ENCODE data around the gene EBF4.
A peak's percentile ranks its signal among the peaks of the same experiment; 100 is the strongest.

Gene EBF4

DNA sequence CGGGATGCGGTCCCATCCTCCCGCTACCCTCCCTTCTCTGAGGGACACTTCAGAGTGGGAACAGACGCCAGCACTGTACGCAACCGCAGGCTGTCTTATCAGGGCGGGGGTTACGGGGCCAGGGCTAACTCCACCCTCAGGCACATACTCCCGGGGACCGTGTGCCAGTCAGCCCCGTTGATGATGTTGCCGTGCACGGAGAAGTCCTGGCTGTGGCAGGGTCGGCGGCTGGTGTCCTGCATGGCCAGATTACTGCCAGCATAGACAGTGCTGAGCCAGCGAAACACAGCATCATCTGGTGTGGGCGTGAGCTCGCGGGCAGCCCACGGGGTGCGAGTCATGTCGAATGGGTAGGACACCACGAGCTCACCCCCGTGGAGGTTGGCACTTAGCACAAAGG is 102.9 kb downstream of the EBF4 start:
- DNase-seq (ENCODE audit: low read depth, low spot score): no peak
- peaks cover 30% of the 10 kb centered on the region for H3K36me3 ChIP-seq (ENCODE audit: control insufficient read depth, insufficient read depth, low read length)
- H3K4me1 ChIP-seq (ENCODE audit: control insufficient read depth, insufficient read depth, low read length): peaks cover 3% of the 10 kb centered on the region; the same call in 1 of the 2 replicates
- WGBS (ENCODE audit: insufficient coverage, insufficient read length): no CpG with 5 or more reads among the region's 24 CpGs
- H3K4me3 ChIP-seq (ENCODE audit: low read length): no peak overlapping the region
- no peaks in the 10 kb centered on the region for H3K9me3 ChIP-seq (ENCODE audit: control insufficient read depth, insufficient read depth, low read length)
- no peak overlapping the region for H3K27ac ChIP-seq (ENCODE audit: low read length)
- H3K27me3 ChIP-seq (ENCODE audit: control insufficient read depth, insufficient read depth, low read length): no peaks in the 10 kb centered on the region

DNA sequence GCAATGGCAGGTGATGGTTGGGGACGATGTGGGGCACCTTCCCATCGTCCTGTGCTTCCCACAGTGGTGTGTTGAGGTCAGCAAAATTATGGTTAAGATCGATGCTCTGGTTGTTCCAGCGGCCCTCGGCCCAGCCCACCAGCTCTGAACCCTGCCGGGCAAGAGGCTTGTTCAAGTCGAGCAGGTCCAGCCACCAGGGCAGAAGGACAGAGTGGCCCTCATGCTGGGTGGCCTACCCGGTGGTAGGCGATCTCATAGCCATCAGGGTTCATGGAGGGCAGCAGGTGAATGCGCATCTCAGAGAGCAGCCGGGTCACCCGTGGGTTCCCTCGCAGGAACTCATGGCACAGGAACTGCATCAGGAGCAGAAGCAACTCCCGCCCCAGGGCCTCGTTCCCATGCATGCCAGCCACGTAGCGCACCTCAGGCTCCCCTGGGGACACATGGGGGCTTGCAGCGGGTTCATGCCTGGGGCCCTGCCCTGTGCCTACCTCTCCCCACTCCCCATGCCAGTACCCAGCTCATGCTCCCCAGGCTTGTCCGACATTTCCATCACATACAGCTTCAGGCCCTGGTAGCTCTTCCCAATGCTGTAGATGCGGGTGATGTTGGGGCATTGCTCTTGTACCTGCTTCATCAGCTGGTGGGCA is 103.6 kb downstream of the EBF4 start:
- peaks cover 3% of the 10 kb centered on the region; the same call in 1 of the 2 replicates for H3K4me1 ChIP-seq (ENCODE audit: control insufficient read depth, insufficient read depth, low read length)
- no CpG with 5 or more reads among the region's 20 CpGs for WGBS (ENCODE audit: insufficient coverage, insufficient read length)
- H3K4me3 ChIP-seq (ENCODE audit: low read length): no peak overlapping the region
- peaks cover 30% of the 10 kb centered on the region for H3K36me3 ChIP-seq (ENCODE audit: control insufficient read depth, insufficient read depth, low read length)
- H3K27me3 ChIP-seq (ENCODE audit: control insufficient read depth, insufficient read depth, low read length): peaks cover 3% of the 10 kb centered on the region; the same call in 1 of the 2 replicates
- no peak overlapping the region for H3K27ac ChIP-seq (ENCODE audit: low read length)
- DNase-seq (ENCODE audit: low read depth, low spot score): no peak
- no peaks in the 10 kb centered on the region for H3K9me3 ChIP-seq (ENCODE audit: control insufficient read depth, insufficient read depth, low read length)

- Histone ChIP-seq H3K4me1 (ENCODE audit: control insufficient read depth, insufficient read depth, low read length) (peaks cover 5% of the 10 kb centered on the region; the same call in 1 of the 2 replicates), H3K36me3 (ENCODE audit: control insufficient read depth, insufficient read depth, low read length) (peaks cover 30% of the 10 kb centered on the region), H3K27me3 (ENCODE audit: control insufficient read depth, insufficient read depth, low read length) (peaks cover 13% of the 10 kb centered on the region), H3K4me3 (ENCODE audit: low read length) (no peak overlapping the region), H3K27ac (ENCODE audit: low read length) (no peak overlapping the region), H3K9me3 (ENCODE audit: control insufficient read depth, insufficient read depth, low read length) (no peaks in the 10 kb centered on the region)
- no CpG with 5 or more reads among the region's 16 CpGs for WGBS (ENCODE audit: insufficient coverage, insufficient read length)
- no peak for DNase-seq (ENCODE audit: low read depth, low spot score)
Measured at GRCh38 chr20:2797136-2797983, 104.8 kb downstream of the EBF4 start.

- no CpG with 5 or more reads among the region's 19 CpGs for WGBS (ENCODE audit: insufficient coverage, insufficient read length)
- Histone ChIP-seq H3K9me3 (ENCODE audit: control insufficient read depth, insufficient read depth, low read length) (no peaks in the 10 kb centered on the region), H3K27me3 (ENCODE audit: control insufficient read depth, insufficient read depth, low read length) (peaks cover 19% of the 10 kb centered on the region), H3K27ac (ENCODE audit: low read length) (no peak overlapping the region), H3K4me3 (ENCODE audit: low read length) (no peak overlapping the region), H3K4me1 (ENCODE audit: control insufficient read depth, insufficient read depth, low read length) (peaks cover 5% of the 10 kb centered on the region; the same call in 1 of the 2 replicates), H3K36me3 (ENCODE audit: control insufficient read depth, insufficient read depth, low read length) (peaks cover 30% of the 10 kb centered on the region)
- DNase-seq (ENCODE audit: low read depth, low spot score): no peak
Measured at GRCh38 chr20:2798095-2798805, 105.7 kb downstream of the EBF4 start.

DNA sequence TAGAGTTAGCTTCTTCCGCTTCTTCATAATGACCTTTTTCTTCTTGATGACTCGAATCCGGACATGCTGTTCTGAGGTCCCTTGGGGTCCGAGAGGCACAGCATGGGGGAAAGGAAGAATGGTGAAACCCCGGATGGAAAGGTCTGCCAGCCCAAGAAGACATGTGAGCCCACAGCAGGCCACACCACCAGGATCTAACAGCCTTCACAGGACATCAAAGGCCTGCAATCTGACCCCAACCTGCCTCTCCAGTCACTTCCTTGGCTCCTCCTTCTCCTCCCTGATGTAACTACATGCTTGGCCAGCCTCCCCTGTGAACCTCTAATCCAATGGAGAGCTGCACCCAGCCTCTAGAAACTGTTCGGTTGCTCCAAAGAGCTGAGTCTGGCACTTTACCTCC is 106.2 kb downstream of the EBF4 start:
- peaks cover 30% of the 10 kb centered on the region for H3K36me3 ChIP-seq (ENCODE audit: control insufficient read depth, insufficient read depth, low read length)
- no peak overlapping the region for H3K27ac ChIP-seq (ENCODE audit: low read length)
- no peak for DNase-seq (ENCODE audit: low read depth, low spot score)
- no CpG with 5 or more reads among the region's 6 CpGs for WGBS (ENCODE audit: insufficient coverage, insufficient read length)
- peaks cover 5% of the 10 kb centered on the region; the same call in 1 of the 2 replicates for H3K4me1 ChIP-seq (ENCODE audit: control insufficient read depth, insufficient read depth, low read length)
- H3K27me3 ChIP-seq (ENCODE audit: control insufficient read depth, insufficient read depth, low read length): peaks cover 24% of the 10 kb centered on the region
- H3K9me3 ChIP-seq (ENCODE audit: control insufficient read depth, insufficient read depth, low read length): no peaks in the 10 kb centered on the region
- no peak overlapping the region for H3K4me3 ChIP-seq (ENCODE audit: low read length)

DNA sequence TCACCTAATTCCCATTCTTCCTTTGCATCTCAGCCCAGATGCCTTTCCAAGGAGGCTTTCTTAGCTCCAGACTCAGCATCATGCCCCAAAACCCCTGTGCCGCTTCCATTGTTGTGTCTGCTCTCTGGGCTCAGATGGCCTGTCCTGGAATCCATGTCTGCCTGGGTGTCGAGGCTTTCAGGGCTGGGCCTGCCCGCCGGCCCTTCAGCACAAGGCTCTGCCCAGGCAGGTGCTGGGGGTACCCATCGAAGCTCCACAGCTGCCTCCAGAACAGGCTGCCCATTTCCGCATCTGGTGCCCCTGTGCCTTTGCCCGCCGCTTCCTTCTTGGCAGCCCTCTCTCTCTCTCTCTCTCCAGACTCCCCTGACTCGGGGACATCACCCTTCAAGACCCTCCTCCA is 106.7 kb downstream of the EBF4 start:
- no peaks in the 10 kb centered on the region for H3K9me3 ChIP-seq (ENCODE audit: control insufficient read depth, insufficient read depth, low read length)
- H3K36me3 ChIP-seq (ENCODE audit: control insufficient read depth, insufficient read depth, low read length): peaks cover 30% of the 10 kb centered on the region
- peaks cover 29% of the 10 kb centered on the region for H3K27me3 ChIP-seq (ENCODE audit: control insufficient read depth, insufficient read depth, low read length)
- WGBS (ENCODE audit: insufficient coverage, insufficient read length): no CpG with 5 or more reads among the region's 9 CpGs
- peaks cover 5% of the 10 kb centered on the region; the same call in 1 of the 2 replicates for H3K4me1 ChIP-seq (ENCODE audit: control insufficient read depth, insufficient read depth, low read length)
- H3K4me3 ChIP-seq (ENCODE audit: low read length): peak overlapping the region; percentile 94; the same call in 1 of the 2 replicates
- H3K27ac ChIP-seq (ENCODE audit: low read length): no peak overlapping the region
- no peak for DNase-seq (ENCODE audit: low read depth, low spot score)

GRCh38 chr20:2799688-2800520 is 107.3 kb downstream of the EBF4 start:
- Histone ChIP-seq H3K36me3 (ENCODE audit: control insufficient read depth, insufficient read depth, low read length) (peaks cover 30% of the 10 kb centered on the region), H3K4me3 (ENCODE audit: low read length) (peak overlapping the region; percentile 94), H3K4me1 (ENCODE audit: control insufficient read depth, insufficient read depth, low read length) (peaks cover 5% of the 10 kb centered on the region; the same call in 1 of the 2 replicates), H3K9me3 (ENCODE audit: control insufficient read depth, insufficient read depth, low read length) (no peaks in the 10 kb centered on the region), H3K27ac (ENCODE audit: low read length) (no peak overlapping the region), H3K27me3 (ENCODE audit: control insufficient read depth, insufficient read depth, low read length) (peaks cover 35% of the 10 kb centered on the region)
- DNase-seq (ENCODE audit: low read depth, low spot score): no peak
- WGBS (ENCODE audit: insufficient coverage, insufficient read length): no CpG with 5 or more reads among the region's 61 CpGs

- Histone ChIP-seq H3K36me3 (ENCODE audit: control insufficient read depth, insufficient read depth, low read length) (peaks cover 29% of the 10 kb centered on the region), H3K9me3 (ENCODE audit: control insufficient read depth, insufficient read depth, low read length) (no peaks in the 10 kb centered on the region), H3K4me1 (ENCODE audit: control insufficient read depth, insufficient read depth, low read length) (peaks cover 5% of the 10 kb centered on the region; the same call in 1 of the 2 replicates), H3K4me3 (ENCODE audit: low read length) (peak within 1 kb of the TSS; percentile 94), H3K27me3 (ENCODE audit: control insufficient read depth, insufficient read depth, low read length) (peaks cover 43% of the 10 kb centered on the region), H3K27ac (ENCODE audit: low read length) (no peak within 1 kb of the TSS)
- DNase-seq (ENCODE audit: low read depth, low spot score): no peak
- no CpG with 5 or more reads among the region's 52 CpGs for WGBS (ENCODE audit: insufficient coverage, insufficient read length)
Measured at GRCh38 chr20:2800521-2801285, 108.1 kb downstream of the EBF4 start, which contains the start of gene CPXM1. CPXM1 (minus strand) TSS chr20:2800627; CDS start chr20:2800572, 55 bp downstream.

- Histone ChIP-seq H3K4me3 (ENCODE audit: low read length) (peak overlapping the region; percentile 94; the same call in 1 of the 2 replicates), H3K27ac (ENCODE audit: low read length) (no peak overlapping the region), H3K9me3 (ENCODE audit: control insufficient read depth, insufficient read depth, low read length) (no peaks in the 10 kb centered on the region), H3K27me3 (ENCODE audit: control insufficient read depth, insufficient read depth, low read length) (peaks cover 49% of the 10 kb centered on the region), H3K36me3 (ENCODE audit: control insufficient read depth, insufficient read depth, low read length) (peaks cover 23% of the 10 kb centered on the region), H3K4me1 (ENCODE audit: control insufficient read depth, insufficient read depth, low read length) (peaks cover 6% of the 10 kb centered on the region; the same call in 1 of the 2 replicates)
- no peak for DNase-seq (ENCODE audit: low read depth, low spot score)
- no CpG with 5 or more reads among the region's 13 CpGs for WGBS (ENCODE audit: insufficient coverage, insufficient read length)
Measured at GRCh38 chr20:2801286-2801728, 108.7 kb downstream of the EBF4 start.

Measured in iPS DF 6.9 (cell line).